ENCODE results near the gene ARAP1.

GRCh38 chr11:72709478-72710238, 42.5 kb downstream of the ARAP1 start:
- TF ChIP-seq REST (IDR thresholded peaks at IDR 0.05; ENCODE audit: insufficient read depth in 1 of 2, low read depth in 2 of 2, low read length in 1 of 2): no peak
- TF ChIP-seq TCF7L2 (IDR thresholded peaks at IDR 0.05; ENCODE audit: low read depth, low read length): no peak
- TF ChIP-seq, protein P1, sequence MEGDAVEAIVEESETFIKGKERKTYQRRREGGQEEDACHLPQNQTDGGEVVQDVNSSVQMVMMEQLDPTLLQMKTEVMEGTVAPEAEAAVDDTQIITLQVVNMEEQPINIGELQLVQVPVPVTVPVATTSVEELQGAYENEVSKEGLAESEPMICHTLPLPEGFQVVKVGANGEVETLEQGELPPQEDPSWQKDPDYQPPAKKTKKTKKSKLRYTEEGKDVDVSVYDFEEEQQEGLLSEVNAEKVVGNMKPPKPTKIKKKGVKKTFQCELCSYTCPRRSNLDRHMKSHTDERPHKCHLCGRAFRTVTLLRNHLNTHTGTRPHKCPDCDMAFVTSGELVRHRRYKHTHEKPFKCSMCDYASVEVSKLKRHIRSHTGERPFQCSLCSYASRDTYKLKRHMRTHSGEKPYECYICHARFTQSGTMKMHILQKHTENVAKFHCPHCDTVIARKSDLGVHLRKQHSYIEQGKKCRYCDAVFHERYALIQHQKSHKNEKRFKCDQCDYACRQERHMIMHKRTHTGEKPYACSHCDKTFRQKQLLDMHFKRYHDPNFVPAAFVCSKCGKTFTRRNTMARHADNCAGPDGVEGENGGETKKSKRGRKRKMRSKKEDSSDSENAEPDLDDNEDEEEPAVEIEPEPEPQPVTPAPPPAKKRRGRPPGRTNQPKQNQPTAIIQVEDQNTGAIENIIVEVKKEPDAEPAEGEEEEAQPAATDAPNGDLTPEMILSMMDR (IDR thresholded peaks at IDR 0.05): no peak
- no peak for TF ChIP-seq POLR2AphosphoS5 (IDR thresholded peaks at IDR 0.05; ENCODE audit: low read depth, low read length)

Measured in Panc1 (cell line).